ENCODE measurements around the gene ST7.
"Not testable (repeated sequence)": the region's sequence is repeated elsewhere in the genome, so short reads cannot be mapped to it uniquely, and the experiment has no call there.

Gene ST7

DNA sequence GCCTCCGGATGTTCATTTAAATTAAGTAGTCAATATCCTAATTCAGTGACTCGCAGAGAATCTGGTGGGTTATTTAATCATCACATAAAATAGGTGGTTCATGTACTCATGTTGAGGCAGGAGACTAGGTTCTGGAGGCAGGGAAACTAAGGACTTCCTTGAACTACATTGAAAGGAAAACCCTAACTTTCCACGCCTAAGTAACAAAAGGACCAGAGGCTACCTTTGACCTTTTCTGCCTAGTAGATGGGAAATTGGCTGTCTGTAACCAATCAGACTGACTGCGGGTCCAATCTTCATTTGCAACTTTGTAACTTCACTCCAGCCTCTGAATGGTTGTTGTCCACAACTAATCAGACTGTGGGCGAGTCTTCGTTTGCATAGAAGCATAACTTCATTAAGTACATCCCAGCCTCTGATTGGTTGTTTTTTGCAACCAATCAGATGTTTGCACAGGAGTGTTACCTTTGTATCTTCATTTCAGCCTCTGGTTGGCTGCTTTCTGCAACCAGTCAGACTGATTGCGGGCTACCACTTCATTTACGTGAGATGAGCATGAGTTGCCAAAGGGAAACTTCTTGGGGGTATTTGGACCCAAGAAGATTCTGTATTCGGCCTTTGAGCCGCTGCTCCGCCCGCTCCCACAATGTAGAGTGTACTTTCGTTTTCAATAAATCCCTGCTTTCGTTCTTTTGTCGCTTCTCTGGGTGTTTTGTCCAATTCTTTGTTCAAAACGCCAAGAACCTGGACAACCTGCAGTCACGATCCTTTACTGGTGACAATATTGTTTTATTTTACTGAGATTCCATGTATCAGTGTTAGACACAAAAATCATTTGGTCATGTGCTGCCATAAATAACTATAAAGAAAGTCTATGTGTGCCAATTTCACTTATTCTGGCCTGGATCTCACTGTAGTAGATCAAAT is 1.7 kb upstream of the ST7 start:
- no peak for DNase-seq

DNA sequence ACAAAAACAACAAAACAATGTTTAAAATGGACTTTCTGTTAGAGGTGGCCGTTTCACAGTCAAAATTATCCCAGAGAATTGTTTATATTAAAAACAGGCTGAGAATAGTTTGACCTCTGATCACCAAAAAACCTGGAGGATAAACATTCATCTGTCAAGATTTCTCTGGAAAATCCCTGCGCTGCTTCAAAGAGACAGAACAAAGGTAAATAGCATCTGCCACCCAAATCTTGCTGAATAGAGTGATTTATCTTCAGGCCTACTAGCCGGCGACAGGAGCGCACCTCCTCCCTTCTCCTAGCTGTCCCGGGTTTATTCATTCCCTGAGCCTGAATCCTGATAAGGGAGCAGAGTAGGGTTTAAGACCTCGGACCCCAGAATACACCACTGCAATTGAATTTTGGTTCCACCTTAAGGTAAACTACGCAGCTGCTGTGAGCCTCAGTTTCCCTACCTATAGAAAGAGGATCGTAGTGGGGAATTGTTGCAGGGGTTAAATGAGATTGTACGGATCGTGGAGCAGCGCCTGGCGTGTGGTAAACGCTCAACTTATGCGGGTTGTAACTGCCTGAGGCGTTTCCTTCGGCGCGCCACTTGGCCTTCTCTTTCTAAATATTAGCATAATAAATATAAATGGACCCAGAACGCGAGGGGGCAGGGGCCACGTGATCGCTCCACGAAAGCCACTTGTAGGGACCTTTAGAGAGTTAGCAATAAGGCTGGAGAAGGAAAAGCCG is 498 bp upstream of the ST7 start:
- DNase-seq, result no peak

DNA sequence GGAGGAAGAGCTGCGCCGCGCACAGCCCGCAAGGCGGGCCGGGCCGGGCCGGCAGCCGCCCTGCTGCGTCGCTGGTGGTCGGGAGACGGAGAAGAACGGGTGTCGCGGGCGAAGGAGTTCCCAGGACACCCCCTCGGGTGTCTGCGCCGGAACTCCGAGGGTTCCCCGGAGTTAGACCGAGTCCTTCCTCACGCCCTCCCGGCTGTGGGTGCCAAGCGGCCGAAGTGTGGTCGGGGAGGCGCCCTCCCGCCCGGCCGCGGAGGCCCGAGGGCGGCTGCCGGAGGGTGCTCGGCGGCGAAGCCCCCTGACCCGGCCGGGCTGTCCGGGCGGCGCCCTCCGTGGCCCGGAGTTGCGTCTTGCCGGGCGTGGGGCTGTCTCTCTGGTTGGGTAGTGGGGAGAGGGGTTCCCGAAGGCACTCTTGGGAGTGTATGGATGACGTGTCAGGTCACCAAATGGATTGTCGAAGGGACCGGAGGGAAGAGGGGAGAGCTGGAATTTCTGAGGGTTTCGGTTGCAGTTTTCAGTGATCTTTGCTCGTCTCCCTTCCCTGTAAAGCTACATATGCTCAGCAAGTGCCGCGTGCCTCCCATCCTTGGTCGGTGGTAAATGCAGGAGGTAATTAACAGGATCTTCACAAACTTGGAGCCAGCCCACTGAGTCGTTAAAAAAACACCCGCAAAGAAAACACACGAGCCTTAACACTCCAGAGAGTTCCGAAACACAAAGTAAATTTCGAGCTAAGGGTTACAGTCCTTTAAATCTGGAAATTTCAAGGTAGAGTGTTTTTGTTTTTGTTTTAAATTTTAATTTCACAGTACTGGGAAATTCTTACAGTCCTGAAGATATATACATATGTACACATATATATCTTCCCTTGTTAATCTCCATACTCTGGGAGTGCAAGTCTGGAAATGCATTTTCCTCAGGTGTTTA is 871 bp downstream of the ST7 start:
- DNase-seq, result peak in 1 of 2 experiments; percentile 2

DNA sequence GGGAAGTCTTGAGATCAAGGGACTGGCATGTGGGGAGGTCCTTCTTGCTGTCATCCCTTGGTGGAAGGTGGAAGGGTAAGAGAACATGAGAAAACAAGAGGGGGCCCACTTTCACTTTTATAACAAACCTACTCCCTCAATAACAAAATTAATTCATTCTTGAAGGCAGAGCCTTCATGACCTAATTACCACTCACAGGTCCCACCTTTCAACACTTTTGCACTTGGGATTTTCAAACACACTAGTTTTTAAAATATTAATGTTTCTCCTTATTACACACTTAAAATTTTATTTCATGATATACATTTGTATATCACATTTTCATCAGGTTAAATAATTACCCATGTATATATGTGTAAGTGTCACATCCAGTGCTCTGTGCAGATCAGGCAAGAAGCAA is 2.0 kb downstream of the ST7 start:
- DNase-seq, result no peak

DNA sequence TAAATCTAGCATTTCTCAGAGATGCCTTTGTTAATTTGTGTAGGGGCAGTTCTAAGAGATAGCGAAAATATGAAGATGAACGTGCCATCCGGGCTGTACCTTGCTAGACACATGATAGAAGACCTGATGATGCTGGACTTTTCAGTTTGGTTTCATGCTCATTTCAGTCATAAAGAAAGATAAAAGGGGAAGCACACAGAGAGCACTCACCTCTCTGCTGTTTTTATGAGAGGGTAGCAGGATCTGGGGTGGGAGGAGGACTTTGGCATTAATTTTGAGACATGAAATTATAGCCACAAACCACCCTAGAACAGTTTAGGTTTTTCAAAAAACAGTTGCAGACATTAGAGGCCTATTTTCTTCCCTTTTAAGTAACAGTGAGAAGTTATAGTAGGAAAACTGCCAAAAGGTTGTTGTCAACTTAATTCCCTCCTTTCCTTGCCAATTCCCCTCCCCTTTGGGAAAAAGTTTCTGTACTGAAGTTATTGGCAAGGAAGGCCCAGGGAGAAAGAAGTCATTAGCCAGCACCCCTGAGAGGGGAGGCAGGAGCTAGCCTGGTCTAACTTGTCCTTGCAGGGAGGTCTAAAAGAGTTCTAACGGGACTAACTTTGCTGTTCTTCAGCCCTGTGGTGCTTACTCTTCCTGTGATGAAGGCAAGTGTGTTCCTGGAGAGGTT is 2.6 kb downstream of the ST7 start:
- DNase-seq, result no peak

DNA sequence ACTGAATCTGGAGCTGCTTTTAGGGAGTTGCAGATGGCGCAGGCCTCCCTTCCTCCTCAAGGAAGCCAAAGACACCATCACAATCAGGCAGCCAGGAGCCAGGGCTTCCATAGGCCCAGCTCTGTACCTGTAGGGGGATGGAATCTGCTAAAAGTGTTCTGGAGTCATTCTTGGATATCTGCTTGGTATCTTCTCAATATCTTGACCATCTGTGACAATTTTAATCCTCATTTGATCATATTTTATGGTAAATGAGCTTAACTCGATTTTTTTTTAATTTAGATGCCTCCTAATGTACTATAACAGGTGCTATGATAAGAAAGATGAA is 3.1 kb downstream of the ST7 start:
- DNase-seq, result no peak

DNA sequence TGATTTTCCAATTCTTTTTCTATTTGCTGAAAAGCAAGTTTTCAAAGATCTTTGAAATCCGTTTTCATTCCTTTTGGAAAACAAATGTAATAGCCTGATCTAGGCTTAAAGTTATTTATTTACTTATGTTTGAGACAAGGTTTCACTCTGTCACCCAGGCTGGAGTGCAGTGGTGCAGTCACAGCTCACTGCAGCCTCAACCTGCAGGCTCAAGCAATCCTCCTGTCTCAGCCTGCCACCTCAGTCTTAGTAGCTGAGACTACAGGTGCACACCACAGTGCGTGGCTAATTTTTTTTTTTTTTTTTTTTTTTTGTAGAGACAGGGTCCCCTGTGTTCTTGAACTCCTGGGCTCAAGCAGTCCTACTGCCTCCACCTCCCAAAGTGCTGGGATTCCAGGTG is 4.6 kb downstream of the ST7 start:
- DNase-seq, result no peak

DNA sequence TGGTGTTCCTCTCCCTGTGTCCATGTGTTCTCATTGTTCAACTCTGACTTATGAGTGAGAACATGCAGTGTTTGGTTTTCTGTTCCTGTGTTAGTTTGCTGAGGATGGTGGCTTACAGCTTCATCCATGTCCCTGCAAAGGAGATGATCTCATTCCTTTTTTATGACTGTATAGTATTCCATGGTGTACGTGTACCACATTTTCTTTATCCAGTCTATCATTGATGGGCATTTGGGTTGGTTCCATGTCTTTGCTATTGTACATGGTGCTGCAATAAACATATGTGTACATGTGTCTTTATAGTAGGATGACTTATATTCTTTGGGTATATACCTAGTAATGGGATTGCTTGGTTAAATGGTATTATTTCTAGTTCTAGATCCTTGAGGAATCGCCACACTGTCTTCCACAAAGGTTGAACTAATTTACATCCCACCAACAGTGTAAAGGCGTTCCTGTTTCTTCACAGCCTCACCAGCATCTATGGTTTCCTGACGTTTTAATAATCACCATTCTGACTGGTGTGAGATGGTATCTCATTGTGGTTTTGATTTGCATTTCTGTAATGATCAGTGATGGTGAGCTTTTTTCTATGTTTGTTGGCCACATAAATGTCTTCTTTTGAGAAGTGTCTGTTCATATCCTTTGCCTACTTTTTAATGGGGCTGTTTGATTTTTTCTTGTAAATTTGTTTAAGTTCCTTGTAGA is 8.8 kb downstream of the ST7 start:
- DNase-seq, result not testable (repeated sequence)

DNA sequence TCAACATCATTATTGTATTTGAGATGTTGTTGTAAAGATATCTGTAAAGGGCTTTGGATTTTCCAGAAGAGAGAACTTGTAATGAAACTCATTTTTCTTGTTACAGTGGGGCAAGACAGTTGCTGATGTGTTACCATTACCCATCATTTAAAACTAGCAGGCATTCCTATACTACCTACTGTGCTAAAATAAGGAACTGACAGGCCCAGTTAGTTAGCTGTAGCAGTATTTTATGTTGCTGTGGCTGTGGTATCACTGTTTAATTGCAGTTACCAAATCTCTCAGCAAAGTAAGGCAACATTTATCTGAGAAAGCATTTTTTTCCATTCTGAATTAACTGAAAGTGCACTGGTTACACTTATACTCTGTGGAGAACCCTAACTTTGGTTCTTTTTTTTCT is 9.9 kb downstream of the ST7 start:
- DNase-seq, result no peak

DNA sequence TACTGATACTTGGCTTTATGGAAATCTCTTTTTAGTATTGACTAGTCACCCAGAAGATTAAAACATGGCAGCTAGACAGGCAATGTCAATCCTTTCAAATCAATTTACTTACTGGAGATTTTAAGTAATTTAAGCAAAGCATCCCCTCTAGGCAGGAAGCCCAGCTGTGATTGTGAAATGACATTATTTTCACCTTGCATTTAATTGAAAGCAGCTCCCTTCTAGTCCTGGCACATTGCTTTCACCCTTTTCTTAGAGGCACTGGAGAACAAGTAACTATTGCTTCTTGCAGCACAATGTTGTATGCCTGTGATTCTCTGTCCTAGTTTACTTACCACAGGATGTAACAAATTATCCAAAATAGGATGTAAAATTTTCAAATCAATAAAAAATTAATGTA is 13.3 kb downstream of the ST7 start:
- no peak for DNase-seq

DNA sequence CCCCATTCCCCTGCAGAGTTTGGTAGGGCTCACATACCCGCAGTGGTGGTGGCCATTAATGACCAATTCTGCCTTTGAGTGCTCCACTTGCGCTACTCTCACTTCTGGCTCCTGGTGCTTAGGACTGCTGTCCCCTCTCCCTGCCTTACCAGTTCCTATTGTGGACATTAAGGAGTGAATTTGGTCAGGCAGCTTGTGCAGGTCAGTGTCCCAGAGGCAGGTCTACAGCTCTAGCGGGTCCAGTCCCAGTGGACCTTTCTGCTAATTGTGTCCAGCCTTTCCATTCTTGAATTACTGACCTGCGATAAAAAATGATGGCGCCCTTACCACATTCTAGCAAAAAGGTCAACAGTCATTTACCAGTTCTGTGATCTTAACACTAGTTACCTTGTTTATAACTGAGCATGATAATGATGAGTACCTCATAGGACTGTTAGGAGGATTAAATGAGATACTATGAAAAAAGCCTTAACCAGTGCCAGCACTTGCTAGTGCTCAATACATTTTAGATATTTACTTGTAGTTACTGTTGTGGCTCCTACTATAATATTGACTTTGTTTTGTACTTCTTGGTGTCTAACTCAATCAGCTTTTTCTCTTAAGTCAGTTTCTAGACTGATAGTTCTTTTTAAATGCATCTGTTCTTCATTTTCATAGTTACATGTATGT is 14.1 kb downstream of the ST7 start:
- DNase-seq, result no peak

DNA sequence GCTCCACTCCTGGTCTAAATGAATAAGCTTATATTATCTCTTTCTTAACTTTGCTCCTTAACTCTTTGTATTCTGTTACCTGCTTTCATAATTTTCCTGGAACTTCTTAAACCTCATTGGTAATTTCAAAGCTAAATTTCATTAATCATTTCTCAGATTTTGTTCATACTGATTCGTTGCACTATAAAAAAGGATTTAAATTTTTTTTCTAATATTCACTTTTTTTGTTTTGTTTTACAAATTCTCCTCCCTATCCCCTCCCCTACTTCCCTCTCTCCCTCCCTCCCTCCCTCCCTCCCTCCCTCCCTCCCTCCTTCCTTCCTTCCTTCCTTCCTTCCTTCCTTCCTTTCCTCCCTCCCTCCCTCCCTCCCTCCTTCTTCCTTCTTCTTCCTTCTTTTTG is 14.7 kb downstream of the ST7 start:
- no peak for DNase-seq

DNA sequence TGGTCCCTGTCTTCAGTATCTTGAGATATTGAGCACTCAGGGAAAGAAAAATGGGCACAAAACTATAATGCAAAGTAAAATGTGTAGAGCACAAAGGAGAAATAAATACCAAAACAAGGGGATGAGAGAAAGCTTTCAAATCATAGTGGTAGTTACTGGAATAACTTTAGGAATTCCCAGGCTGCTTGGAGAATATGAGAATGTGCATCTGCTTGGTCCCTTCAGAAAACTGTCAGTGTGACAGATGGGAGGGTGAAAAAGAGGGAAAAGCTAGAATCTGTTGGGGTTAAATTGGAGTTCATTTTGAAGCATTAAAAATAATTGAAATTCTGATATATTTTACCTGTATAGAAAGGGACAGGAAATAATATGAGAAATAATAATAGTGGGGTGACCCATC is 15.3 kb downstream of the ST7 start:
- no peak for DNase-seq

DNA sequence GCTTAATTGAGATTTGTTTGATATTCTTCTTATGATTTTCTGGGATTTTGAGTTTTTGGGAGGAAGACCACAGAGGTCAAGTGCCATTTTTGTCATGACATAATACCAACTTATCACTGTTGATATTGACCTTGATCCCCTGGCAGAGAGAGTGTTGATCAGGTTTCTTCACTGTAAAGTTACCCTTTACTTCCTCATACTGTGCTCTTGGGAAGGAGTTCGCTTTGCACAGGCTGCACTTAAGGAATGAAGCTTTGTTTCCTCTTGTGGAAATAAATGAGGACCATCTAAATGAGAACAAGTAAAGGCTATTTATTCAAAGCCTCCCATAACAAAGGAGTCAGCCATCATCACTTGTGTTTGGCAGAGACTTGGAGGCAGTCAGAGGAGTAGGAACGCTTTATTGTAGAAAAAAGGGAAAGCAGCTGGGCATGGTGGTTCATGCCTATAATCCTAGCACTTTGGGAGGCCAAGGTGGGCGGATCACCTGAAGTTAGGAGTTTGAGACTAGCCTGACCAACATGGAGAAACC is 16.1 kb downstream of the ST7 start:
- no peak for DNase-seq

DNA sequence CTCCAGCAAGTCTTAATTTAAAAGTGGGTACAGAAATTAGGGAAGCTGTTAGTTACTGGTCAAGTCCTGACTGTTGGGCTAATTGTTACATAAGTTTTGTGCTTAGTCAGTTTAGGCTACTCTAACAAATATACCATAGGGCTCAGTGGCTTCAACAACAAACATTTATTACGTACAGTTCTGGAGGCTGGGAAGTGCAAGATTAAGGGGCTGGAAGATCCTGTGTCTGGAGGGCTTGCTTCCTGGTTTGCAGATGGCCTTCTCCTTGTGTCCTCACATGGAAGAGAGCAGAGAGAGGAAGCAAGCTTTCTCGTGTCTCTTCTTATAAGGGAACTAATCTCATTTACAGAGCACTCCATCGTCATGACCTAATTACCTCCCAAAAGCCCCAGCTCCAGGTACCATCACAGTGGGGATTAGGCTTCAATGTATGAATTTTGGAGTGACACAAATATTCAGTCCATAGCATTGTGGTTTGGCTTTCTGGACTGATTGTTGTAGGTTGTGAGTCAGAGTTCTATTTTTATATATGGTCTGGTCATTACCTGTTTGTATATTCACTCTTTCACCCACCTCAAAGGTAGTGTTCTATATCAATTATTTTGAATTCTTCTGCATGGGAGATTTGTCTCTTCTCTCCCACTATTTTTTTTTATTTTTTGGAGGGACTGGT is 17.1 kb downstream of the ST7 start:
- DNase-seq, result no peak

DNA sequence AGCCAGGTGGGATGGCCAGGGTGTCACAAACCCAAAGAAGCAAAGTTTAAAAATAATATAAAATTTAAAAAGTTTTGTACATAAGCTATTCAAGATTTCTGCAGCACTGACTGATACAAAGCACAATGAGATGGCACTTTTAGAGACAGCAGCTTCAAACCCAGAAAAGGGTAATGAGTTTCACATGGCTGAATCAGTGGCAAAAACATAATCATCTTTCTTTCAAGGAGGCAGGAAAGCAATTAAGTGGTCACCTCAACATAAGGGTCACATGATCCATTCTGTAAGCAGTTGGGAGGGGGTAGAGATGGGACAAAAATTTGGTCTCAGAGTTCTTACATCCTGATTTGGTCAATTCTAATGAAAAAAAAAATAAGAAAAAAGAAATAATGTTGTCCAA is 17.9 kb downstream of the ST7 start:
- DNase-seq, result not testable (repeated sequence)

DNA sequence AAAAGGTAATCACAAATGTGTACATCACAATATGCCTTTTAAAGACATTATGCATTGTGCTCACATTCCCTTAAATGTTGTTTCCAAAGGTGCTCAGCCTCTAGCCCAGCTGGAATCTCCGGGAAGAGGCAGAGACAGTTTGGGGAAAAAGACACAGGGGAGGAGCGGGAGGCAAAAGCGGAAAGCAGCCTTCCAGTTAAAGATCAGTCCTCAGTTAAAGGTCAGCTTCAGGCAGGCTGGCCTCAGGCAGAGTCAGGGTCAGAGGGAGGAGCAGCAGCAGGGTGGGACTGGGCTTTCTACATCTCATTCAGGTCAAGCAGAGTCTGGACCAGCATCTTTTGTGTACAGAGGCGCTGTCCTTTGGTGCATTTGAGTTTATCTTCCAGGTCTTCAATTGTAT is 18.6 kb downstream of the ST7 start:
- DNase-seq, result no peak

DNA sequence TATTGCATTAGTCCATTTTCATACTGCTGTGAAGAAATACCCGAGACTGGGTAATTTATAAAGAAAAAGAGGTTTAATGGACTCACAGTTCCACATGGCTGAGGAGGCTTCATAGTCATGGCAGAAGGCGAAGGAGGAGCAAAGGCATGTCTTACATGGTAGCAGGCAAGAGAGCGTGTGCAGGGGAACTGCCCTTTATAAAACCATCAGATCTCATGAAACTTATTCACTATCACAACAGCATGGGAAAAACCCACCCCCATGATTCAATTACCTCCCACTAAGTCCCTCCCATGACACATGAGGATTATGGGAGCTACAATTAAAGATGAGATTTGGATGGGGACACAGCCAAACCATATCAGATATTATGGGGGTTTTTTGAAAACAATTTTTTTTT is 21.7 kb downstream of the ST7 start:
- DNase-seq, result not testable (repeated sequence)

DNA sequence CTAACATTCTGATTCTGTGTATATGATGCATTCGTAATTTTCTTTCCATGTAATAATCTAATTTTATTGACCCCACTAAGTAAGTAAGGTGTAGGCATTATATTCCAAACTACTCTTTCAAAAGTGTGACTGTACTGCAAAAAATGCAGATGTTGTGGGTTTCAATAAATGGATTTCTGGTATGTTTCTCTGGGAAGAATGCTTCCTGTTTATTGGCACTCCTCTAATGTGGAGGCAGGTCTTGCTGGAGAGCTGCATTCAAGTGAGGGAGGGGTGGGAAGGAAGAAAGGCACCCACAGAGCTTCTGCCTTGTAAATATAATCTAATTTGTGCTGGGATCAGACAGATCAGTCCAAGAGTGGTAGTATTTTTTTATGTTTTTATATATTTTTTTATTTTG is 23.9 kb downstream of the ST7 start:
- no peak for DNase-seq

DNA sequence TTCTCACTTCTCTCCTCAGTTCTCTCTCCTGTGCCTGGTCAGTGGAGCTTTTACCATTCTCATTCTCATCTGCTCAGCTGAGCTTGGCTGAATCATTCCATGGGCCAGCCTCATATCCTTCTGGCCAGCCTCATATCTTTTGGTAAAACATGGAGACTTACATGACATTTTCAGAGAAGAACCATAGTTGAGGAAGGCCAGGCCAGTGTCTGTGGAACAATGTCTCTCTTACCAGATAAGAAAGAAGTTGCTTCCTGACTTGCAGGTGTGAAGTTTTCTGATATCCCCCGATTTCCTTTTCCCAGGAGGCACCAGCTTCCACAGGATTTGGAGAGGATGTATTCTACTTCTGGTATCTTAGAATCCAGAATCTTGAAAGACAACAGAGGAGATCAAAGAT is 24.7 kb downstream of the ST7 start:
- no peak for DNase-seq

DNA sequence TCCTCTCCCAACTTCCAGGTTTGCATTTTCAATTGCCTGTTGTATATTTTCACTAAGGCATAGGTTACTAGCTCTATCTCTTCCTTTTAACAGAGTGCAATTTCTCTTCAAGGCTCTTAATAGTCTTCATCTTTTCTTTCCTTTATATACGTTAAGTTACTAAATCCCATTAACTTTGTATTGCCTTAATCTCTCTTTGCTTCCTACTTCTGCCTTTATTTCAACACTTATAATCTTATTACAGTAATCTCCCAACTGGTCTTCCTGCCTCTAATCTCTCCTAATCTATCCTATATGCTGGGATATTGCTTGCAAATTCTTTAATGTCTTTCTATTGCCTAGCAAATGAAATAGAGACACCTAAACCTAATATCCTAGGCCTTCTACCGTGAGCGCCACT is 26.1 kb downstream of the ST7 start:
- no peak for DNase-seq
